ENCODE measurements around the gene RIC8B.

Gene RIC8B

DNA sequence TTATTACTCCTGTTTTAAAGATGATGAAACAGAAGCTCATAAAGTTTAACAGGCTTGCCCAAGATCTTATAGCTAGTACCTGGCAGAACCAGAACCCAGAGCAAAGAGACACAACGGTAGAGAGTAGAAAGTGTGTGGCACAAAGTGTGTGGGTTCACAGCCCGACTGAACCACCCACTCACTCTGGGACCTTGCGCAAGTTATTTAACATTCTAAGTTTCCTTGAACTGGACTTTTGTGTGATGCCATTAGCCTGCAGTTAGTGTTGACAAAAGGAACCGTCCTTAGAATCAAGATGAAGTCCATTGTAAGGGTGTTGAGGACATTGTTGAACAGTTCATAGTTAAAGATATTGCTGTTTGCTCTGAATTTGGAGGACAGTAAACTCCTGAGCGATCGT is 29.9 kb upstream of the RIC8B start:
- TF ChIP-seq, protein P1, sequence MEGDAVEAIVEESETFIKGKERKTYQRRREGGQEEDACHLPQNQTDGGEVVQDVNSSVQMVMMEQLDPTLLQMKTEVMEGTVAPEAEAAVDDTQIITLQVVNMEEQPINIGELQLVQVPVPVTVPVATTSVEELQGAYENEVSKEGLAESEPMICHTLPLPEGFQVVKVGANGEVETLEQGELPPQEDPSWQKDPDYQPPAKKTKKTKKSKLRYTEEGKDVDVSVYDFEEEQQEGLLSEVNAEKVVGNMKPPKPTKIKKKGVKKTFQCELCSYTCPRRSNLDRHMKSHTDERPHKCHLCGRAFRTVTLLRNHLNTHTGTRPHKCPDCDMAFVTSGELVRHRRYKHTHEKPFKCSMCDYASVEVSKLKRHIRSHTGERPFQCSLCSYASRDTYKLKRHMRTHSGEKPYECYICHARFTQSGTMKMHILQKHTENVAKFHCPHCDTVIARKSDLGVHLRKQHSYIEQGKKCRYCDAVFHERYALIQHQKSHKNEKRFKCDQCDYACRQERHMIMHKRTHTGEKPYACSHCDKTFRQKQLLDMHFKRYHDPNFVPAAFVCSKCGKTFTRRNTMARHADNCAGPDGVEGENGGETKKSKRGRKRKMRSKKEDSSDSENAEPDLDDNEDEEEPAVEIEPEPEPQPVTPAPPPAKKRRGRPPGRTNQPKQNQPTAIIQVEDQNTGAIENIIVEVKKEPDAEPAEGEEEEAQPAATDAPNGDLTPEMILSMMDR (IDR thresholded peaks at IDR 0.05; ENCODE audit: low read depth, low read length) = no peak
- no peak for TF ChIP-seq EZH2phosphoT487 (IDR thresholded peaks at IDR 0.05; ENCODE audit: low read depth)
- Histone ChIP-seq H2AFZ (ENCODE audit: low read depth, low read length) (no peak overlapping the region), H3K36me3 (replicated peaks; ENCODE audit: low read depth, low read length) (no peaks in the 10 kb centered on the region), H4K20me1 (ENCODE audit: insufficient read depth, low read length) (no peaks in the 10 kb centered on the region), H3K4me2 (ENCODE audit: low read length) (no peak overlapping the region), H3K27ac (ENCODE audit: low read length) (no peak overlapping the region), H3K9ac (ENCODE audit: low read length) (no peak overlapping the region), H3K79me2 (ENCODE audit: low read length) (no peaks in the 10 kb centered on the region), H3K4me1 (ENCODE audit: low read length) (peaks cover 6% of the 10 kb centered on the region; the same call in 1 of the 2 replicates), H3K27me3 (ENCODE audit: low read depth, low read length) (peaks cover 28% of the 10 kb centered on the region), H3K4me3 (ENCODE audit: low read length) (no peak overlapping the region), H3K9me3 (ENCODE audit: insufficient read depth, low read length) (no peaks in the 10 kb centered on the region)

DNA sequence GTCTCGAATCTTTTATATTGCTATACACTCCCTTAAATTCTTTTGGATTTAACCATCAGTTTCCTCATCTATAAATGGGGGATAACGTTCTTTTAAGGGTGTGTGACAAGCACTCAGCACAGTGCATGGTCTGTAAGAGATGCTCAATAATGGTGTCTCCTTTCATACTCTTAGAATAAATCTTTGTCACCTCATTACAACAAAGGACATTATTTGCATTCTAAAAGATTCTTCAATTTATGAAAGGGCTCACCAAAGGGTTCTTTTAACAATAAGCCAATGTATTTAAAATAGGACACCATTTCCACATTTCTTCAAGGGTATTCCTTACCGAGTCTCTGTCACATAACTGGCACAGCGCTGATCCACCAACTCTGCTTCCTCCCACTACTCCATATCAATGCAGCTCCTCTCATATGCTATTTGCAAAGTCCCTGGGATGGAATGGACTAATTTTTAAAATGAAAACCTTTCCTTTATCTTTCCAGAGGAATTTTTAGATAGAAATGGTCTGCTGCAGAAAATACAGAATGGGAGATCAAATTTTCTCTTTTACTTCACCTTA is 29.2 kb upstream of the RIC8B start:
- Histone ChIP-seq H3K4me1 (ENCODE audit: low read length) (peaks cover 6% of the 10 kb centered on the region; the same call in 1 of the 2 replicates), H3K79me2 (ENCODE audit: low read length) (no peaks in the 10 kb centered on the region), H3K4me2 (ENCODE audit: low read length) (no peak overlapping the region), H3K4me3 (ENCODE audit: low read length) (no peak overlapping the region), H4K20me1 (ENCODE audit: insufficient read depth, low read length) (no peaks in the 10 kb centered on the region), H2AFZ (ENCODE audit: low read depth, low read length) (no peak overlapping the region), H3K27ac (ENCODE audit: low read length) (no peak overlapping the region), H3K36me3 (replicated peaks; ENCODE audit: low read depth, low read length) (no peaks in the 10 kb centered on the region), H3K27me3 (ENCODE audit: low read depth, low read length) (peaks cover 21% of the 10 kb centered on the region), H3K9ac (ENCODE audit: low read length) (no peak overlapping the region), H3K9me3 (ENCODE audit: insufficient read depth, low read length) (no peaks in the 10 kb centered on the region)
- TF ChIP-seq, protein P1 (IDR thresholded peaks at IDR 0.05; ENCODE audit: low read depth, low read length) = no peak
- TF ChIP-seq EZH2phosphoT487 (IDR thresholded peaks at IDR 0.05; ENCODE audit: low read depth) = no peak

DNA sequence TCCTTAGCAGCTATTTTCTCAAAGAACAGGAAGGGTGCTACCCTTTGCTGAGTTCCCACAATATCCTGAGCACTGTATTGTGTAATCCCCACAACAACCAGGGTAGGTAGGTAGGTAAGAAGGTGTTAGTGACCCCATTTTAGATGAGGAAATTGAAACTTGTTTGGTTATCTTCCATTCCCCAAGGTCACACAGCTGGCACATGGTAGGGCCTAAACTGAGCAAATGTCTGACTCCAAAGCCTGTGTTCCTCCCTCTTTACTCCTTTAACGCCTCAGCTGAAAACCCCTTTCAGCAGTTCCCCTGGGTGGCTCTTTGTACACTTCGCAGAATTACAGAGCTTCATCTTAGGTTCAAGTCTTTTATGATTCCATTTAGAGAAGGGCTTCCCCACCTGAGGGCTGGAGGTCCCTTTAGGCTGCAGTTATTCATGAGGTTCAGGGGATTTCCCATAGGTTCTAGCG is 26.5 kb upstream of the RIC8B start:
- no peak overlapping the region for H3K27ac ChIP-seq (ENCODE audit: low read length)
- no peaks in the 10 kb centered on the region for H3K79me2 ChIP-seq (ENCODE audit: low read length)
- H4K20me1 ChIP-seq (ENCODE audit: insufficient read depth, low read length) = no peaks in the 10 kb centered on the region
- no peak overlapping the region for H3K4me2 ChIP-seq (ENCODE audit: low read length)
- H3K4me1 ChIP-seq (ENCODE audit: low read length) = peaks cover 7% of the 10 kb centered on the region
- no peaks in the 10 kb centered on the region for H3K9me3 ChIP-seq (ENCODE audit: insufficient read depth, low read length)
- H2AFZ ChIP-seq (ENCODE audit: low read depth, low read length) = no peak overlapping the region
- TF ChIP-seq EZH2phosphoT487 (IDR thresholded peaks at IDR 0.05; ENCODE audit: low read depth) = no peak
- TF ChIP-seq, protein P1 (IDR thresholded peaks at IDR 0.05; ENCODE audit: low read depth, low read length) = no peak
- no peak overlapping the region for H3K9ac ChIP-seq (ENCODE audit: low read length)
- no peak overlapping the region for H3K4me3 ChIP-seq (ENCODE audit: low read length)
- H3K36me3 ChIP-seq (replicated peaks; ENCODE audit: low read depth, low read length) = no peaks in the 10 kb centered on the region
- peaks cover 16% of the 10 kb centered on the region; the same call in 1 of the 2 replicates for H3K27me3 ChIP-seq (ENCODE audit: low read depth, low read length)

DNA sequence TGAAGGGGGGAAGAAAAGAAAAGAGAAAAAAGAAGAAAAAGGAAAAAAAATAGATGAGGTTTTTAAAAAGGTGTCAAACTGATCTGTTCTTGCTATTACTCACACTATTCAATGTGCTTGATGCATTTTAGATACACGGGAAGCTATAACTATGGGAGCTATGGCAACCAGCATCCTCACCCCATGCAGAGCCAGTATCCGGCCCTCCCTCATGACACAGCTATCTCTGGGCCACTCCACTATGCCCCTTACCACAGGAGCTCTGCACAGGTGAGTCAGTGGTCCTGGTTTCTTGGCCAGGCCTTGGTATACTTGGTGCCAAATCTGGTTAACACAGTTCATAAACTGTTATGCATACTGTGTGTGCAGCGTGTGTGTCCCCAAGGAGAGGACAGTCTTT is 24.0 kb upstream of the RIC8B start:
- H3K27me3 ChIP-seq (ENCODE audit: low read depth, low read length) = no peaks in the 10 kb centered on the region
- H3K36me3 ChIP-seq (replicated peaks; ENCODE audit: low read depth, low read length) = no peaks in the 10 kb centered on the region
- no peak overlapping the region for H3K9ac ChIP-seq (ENCODE audit: low read length)
- H3K79me2 ChIP-seq (ENCODE audit: low read length) = no peaks in the 10 kb centered on the region
- H3K4me2 ChIP-seq (ENCODE audit: low read length) = no peak overlapping the region
- no peaks in the 10 kb centered on the region for H3K9me3 ChIP-seq (ENCODE audit: insufficient read depth, low read length)
- H4K20me1 ChIP-seq (ENCODE audit: insufficient read depth, low read length) = no peaks in the 10 kb centered on the region
- H3K27ac ChIP-seq (ENCODE audit: low read length) = no peak overlapping the region
- H2AFZ ChIP-seq (ENCODE audit: low read depth, low read length) = no peak overlapping the region
- peaks cover 19% of the 10 kb centered on the region for H3K4me1 ChIP-seq (ENCODE audit: low read length)
- no peak for TF ChIP-seq EZH2phosphoT487 (IDR thresholded peaks at IDR 0.05; ENCODE audit: low read depth)
- TF ChIP-seq, protein P1 (IDR thresholded peaks at IDR 0.05; ENCODE audit: low read depth, low read length) = no peak
- no peak overlapping the region for H3K4me3 ChIP-seq (ENCODE audit: low read length)
